NCI-H774 (cell line): ENCODE measurements around the gene CRISPLD2.

Source experiments
- DNase-seq: peaks from one replicate; lab custom pipeline; 2025; lab: John Stamatoyannopoulos, UW

CRISPLD2 gene

DNA sequence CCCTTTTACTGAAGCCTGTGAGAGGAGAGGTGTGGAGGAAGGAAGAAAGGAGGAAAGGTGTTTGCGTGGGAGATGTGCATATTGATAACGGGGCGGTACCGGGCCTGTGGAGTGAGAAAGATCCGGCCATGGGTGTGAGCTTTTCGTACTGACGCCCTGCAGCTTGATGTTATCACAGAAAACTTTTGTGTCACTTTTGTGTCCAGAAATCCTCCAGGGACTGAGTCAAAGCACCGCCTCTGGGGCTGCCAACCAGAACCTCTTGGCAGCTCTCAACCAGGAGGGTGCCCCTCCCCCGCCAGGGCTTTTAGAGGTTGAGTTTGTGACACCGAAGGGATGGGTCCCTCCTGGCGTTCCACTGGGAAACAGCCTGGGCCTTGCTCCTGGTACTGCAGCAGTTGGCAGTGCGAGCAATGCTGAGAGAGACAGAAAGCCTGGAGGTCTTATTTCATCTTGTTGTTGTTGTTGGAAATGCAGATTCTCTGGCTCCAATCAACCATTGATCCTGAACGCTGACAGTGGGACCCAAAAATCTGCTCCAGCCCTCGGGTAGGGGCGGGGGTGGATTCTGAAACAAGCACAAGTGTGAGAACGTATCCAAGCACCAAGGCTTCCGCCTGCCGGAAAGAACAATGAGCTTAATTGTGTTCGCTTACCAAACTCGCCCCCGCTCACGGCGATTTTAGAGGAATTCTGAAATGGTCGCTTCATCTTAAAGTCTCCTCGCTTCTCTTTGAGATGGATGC, 65.0 kb downstream of the CRISPLD2 start:
- DNase-seq: no peak

DNA sequence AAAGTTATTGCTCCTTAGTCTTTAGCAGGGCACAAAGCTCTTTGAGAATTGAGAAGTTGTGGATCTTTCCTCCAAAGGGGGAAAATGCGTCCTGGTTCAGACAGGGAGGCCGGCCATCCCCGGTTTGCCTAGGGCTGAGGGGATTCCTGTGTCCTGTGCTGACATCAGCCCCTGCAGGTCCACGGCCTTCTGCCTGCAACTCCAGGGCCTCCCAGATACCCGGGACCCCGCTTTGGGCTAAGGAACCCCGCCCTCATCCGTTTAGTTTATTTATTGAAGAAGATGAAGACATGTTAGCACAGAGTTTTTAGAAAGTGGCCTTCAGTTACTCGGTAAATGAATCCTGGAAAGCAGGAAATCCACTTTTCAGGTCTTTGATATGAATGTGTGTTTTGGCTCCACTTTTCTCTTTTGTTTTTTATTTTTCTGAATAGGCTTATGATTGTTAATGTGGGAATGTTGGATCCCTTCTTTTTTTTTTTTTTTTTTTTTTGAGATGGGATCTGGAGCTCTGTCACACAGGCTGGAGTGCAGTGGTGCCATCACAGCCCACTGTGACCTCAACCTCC, 65.6 kb downstream of the CRISPLD2 start:
- no peak for DNase-seq

DNA sequence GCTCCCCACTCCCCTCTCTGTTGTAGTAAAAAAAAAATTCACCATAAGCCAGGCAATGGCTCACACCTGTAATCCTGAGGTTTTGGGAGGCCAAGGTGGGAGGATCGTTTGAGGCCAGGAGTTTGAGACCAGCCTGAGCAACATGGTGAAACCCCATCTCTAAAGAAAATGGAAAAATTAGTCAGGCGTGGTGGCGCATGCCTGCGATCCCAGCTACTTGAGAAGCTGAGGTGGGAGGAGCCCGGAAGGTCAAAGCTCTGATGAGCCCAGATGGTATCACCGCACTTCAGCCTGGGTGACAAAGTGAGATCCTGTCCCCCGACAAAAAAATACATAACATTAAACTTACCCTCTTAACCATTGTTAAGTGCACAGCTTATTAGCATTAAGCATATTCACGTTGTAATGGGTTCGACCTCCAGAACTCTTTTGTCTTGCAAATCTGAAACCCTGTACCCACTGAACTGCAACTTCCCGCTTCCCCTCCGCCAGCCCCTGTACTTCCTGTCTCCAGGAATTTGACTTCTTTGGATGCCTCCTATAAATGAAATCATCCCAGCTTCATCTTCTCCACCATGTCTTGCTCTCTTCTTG, 66.8 kb downstream of the CRISPLD2 start:
- no peak for DNase-seq

DNA sequence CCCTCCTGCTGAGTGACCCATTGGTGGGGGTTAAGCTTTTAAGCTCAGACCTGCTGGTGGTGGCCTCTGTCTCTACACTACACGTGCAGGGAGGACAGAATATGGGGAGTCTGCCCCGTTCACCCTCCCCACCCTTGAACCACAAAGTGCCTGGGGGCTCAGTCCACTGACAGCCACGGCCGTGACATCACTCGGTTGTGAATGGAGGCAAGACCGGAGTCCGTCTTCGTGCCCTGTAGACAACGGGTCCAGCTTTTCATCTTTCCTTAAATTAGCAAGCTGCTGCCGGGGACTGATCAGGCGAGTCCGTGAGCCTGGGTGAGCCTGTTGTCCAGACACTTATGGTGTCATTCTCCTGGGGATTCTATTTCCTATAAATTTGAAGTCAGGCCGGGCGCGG, 67.4 kb downstream of the CRISPLD2 start:
- no peak for DNase-seq

DNA sequence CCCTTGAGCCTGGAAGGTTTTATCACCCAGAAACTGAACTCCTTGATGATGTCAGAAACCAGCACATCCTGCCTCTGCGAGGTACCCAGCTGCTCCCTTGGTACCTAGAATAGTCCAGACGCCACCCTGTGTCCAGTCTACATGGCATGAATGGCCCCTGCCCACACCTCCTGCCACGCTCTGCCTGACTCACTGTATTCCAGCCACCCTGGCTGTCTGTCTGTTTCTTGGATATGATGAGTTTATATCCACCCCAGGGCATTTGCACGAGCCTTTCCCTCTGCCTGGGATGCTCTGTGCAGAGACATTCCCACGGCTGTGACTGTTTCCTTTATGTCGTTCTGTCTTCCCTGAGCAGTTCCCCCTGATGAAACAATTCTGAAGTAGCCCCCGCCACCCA, 68.7 kb downstream of the CRISPLD2 start:
- no peak for DNase-seq

DNA sequence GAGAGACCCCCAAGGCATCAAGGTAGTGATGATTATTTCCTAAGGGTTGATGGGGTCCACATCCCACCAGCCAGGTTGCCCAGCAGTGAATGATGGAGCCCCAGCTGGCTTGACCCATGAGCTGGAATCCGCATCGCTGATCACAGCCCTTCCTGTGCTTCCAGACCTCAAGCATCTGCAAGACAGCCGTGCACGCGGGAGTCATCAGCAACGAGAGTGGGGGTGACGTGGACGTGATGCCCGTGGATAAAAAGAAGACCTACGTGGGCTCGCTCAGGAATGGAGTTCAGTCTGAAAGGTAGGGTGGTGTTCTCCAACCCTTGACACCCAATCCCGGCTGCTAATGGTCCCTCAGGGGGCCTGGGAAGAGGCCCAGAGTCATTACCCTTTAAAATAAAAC, 69.3 kb downstream of the CRISPLD2 start:
- DNase-seq: no peak

DNA sequence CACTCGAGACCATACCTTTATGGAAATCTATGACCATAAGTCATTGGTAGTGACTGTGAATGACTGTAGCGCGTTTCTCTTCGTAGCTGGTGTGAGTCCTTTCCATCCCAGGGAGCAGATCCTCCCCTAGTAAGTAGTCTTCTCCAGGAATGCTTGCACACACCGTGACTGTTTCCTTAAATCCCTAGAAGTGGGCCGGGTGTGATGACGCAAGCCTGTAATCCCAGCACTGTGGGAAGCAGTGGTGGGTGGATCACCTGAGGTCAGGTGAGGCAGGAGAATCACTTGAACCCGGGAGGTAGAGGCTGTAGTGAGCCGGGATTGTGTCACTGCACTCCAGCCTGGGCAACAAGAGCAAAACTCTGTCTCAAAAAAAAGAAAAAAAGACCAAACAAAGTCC, 70.6 kb downstream of the CRISPLD2 start:
- no peak for DNase-seq

DNA sequence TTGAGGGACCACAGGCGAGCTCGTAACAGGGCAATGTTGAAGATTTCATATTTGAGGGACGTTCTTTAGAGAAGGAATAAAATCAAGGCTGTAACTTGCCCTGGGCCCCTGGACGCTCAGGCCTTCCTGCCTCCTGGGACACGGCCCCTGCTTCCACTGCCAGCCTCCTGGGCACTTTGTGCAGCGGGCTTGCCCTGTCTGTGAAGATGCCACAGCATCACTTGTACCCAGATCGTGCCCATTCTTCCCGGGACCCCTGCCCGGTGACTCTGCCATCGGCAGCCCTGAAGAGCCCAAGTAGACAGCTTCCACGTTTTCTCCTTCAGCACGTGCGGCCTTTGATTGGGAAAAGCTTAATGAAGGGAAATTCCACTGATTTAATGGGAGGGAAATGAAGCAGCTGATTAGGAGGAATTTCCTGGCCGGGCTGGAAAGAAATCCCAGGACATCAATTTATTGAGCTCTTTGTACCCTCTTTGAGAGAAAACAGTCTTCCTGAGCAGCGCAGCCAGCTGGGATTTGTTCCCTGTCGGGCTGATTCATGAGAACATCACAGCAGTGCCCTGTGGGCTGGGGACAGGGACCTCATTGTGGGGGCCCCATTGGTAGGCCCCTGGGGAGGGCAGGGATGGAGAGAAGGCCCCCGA, 71.5 kb downstream of the CRISPLD2 start:
- no peak for DNase-seq

DNA sequence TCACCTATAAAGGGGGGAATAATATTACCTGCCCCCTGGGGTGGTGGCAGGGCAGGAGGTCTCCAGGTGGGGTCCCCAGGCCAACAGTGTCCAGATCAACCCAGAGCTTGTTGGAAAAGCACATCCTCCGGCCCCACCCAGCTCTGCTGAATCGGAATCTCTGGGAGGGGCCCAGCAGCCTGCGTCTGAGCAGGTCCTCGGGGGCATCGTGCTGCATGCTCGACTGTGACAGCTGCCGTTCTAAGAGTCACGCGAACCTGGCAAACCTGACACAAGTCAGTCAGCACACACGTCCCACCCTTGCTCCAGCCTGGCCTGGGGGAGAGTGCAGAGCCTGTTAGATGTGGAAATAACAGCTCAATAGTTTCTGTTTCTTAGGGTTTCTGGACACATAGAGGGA, 72.3 kb downstream of the CRISPLD2 start:
- DNase-seq: no peak

DNA sequence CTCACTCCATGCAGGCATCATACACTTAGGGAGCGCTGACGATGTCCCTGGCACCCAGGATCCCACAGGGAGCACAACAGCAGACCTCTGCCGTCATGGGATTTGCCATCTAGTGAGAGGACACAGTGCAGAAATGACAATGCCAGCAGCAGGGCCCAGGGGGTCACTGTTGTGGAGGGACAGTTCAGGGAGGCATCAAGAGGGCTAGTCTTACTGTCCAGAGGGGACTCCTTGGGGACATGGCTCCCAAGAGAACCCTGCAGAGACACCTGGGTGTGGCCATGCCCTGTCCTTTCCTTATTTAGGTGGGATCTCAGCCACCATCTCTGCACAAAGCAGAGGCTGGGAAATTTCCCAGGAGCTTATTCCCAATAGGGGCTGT, 73.7 kb downstream of the CRISPLD2 start:
- no peak for DNase-seq

DNA sequence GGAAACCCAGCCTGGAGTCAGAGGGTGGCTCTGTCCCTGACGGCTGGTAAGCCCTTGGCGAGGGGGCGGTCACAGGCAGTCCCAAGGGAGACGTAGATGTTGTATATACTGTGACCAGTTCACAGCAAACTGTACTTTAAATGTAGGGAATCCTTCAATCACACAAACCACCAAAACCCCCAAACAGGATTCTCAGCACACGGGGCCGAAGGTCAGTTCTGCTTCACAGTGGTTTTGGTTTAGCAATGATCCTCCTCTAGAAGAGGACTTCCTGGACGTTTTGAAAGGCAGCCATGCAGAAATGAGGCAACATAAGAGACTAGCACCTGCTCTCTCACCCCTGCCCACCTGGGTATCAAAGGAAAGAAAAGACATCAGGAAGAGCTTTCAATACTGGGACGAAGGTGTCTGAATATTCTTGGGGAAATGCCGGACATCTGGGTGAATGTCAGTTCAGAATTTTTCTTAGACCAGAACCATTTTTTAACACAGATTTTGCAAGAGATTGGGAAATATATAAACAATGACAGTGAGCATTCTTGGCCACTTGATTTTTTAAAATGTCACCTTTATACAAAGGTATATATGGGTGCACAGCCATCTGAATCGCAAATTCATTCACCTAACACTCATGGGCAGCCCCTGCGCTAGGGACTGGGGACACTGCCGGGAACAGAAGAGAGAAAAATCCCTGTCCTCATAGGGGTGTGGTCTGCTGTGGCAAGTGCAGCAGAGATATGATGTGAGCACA, 74.2 kb downstream of the CRISPLD2 start:
- no peak for DNase-seq

DNA sequence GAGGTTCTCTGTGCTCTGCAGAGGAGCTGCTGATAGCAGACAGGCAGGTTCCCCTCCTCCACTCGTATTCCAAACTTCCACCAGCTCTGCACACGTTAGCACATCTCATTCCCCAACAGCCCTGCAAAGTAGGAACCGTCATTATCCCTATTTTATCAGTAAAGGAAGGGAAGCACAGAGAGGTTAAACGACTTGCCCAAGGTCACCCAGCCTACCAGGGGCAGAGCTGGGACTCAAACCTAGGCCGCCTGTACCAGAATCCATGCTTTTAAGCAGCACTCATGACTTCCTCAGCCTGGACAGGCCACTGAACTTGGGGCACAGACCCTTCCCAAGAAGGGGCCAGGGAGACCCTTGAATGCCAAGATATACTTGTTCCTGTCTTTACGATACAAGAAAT, 75.2 kb downstream of the CRISPLD2 start:
- no peak for DNase-seq

DNA sequence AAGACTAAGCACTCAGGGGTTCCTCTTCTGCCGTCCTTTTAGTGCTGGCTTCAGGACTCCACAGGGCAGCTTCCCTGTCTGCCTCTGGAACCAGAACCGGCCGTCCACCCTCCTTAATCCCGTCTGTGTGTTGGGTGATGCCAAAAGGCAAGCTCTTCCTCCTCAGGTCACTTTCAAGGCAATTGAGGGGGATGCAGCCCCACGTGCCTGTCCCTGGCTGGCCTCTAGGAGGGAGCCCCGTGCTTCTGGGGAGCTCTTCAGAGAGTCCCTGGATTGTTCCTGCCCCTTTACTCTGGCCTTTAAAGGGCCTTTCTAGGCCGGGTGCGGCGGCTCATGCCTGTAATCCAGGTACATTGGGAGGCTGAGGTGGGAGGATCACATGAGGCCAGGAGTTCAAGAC, 77.1 kb downstream of the CRISPLD2 start:
- no peak for DNase-seq

DNA sequence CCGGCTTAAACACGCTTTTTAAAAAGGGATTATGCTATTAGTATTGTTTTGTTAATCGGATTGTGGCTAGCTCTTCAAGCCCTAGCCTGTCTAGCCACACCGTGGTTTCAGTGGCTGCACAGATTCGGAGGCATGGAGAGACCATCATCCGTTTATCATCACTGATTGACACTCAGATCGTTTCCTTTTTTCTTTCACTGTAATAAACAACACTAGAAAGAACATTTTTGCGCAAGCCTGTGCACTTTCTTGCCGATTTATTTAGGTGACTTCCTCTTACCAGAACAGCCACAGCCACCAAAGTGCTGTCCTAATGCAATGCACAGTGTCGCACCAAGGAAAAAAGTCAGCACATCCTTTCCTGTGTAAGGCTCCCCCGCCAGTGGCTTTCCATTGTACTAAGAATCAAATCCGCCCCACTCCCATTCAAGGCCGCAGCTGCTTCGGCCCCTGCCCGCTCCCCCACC, 78.2 kb downstream of the CRISPLD2 start:
- no peak for DNase-seq

DNA sequence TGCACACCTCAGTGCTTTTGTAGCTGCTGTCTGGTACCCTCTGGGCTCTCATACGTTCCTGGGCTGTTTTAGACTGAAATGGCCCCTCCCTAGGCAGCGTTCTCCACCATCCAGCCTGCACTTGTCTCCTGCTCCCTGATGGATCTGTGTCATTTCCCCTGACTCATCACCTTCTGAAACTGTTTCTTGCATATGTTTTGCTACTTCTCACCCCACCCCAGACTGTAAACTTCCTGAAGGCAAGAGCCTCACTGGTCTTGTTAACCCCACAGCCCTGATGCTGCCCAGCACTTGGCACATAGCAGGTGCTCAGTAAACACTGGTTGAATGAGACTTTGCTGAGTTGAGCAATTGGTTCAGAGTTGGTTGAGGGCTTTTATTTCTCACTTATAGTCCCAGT, 78.7 kb downstream of the CRISPLD2 start:
- DNase-seq: no peak

DNA sequence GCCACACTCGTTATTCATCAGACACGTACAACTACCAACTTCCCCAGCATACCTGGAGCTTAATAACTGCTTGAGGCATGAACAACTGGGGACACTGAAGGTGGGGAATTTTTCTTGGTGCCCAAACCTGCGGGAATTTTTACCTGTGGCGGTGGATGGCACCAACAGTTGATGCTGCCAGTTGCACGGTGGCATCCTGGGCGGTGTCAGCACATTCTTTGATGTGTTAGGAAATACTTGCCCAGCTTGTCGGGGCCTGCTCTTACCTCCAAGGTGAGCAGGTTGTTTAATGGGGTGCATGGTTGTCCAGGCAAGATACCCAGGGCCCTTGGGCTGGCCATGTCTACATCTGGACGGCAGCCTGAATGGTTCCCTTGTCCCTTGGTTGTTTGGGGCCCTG, 79.6 kb downstream of the CRISPLD2 start:
- DNase-seq: no peak

DNA sequence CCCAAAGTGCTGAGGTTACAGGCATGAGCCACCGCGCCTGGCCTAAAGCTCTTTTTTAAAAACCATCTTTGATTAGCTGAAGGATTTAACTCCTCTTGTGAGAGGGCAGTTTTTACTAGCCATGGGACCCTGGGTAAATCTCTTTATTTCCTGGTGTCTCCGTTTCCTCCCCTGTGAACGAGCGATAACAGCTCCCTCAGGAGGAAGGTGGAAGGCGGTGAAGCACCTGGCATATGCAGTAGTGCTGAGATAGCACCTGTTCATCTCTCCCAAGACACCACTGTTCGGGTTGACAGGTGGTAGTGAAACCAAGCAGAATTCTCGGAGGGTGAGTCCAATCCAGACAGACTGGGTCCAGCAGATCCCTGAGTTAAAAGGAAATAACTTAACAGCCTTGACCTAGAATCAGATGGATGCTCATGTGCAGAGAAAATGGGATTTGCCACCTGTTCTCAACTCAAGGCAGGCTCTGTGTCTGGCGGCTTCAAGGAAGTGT, 86.2 kb downstream of the CRISPLD2 start:
- no peak for DNase-seq

DNA sequence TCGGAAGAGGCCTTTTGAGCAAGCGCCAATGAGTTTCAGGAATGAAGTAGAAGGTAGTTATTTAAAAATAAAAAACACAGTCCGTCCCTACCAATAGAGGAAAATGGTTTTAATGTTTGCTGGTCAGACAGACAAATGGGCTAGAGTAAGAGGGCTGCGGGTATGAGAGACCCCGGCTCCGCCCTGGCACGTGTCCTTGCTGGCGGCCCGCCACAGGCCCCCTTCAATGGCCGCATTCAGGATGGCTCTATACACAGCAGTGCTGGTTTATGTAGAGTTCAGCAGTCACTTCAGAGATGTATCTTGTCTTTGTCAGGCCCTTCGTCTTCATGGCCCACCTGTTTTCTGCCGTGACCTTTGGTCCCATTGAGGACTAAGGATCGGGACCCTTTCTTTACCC, 87.3 kb downstream of the CRISPLD2 start:
- no peak for DNase-seq

DNA sequence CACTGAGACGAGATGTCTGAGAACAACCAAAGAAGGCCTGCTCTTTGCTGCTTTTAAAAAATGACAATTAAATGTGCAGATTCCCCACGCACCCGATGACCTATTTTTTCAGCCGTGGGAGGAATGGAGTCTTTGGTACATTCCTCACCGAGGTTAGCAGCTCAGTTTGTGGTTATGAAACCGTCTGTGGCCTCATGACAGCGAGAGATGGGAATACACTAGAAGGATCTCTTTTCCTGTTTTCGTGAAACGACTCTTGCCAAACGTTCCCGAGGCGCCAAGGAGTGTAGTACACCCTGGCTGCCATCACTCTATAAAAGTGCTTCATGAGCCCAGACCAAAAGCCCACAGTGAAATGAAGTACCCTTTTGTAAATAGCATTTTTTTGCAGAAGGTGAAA, 87.8 kb downstream of the CRISPLD2 start:
- no peak for DNase-seq

DNA sequence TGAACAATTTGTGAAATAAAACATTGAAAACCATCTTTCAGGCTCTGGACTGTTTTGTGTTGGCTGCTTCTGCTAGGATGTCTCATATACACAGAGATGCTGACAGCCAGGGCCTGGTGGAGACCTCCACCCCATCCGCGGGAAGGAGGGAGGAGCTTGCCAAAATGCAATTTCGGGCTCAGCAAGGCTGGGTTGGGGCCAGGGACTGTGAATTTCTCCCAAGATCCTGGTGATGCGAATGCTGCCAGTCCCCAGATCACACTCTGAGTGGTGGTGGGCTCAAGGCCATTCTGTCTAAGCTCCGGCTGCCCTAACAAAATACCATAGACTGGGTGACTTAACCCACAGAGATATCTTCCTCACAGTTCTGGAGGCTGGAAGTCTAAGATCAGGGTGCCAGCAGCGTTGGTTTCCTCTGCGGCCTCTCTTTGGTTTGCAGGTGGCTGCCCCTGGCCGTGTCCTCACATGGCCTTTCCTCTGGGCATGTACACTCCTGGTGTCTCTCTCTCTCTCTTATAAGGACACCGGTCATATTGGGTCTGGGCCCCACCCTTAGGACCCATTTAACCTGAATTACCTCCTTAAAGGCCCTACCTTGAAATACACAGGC, 89.8 kb downstream of the CRISPLD2 start:
- no peak for DNase-seq

DNA sequence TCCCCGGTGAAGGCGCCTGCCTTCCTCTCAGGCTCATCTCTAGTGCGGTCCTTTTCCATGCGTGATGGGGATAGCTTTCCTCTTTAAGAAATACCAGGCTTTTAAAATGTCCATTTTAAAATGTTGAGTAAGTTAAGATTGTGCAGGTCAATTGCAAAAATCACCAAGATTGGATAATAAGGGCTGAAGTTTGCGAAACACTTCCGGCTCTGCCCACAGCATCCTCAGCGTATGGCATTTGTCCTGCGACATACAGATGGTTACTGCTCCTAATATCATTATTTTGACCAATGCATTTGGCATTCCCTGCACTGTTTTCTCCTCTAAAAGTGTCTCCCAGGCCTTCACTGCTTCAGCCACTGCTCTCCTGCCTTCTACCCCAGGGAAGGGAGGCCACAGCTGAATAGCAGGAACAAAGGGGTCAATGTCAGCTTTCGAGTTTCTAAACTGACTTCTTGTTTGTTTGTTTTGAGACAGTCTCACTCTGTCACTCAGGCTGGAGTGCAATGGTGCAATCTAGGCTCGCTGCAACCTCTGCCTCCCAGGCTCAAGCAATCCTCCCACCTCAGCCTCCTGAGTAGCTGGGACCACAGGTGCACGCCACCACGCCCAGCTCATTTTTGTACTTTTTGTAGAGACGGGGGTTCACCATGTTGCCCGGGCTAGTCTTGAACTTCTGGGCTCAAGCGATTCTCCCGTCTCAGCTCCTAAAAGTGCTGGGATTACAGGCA, 91.9 kb downstream of the CRISPLD2 start:
- DNase-seq: no peak
